ENCODE results near the gene ACTN1.

Gene ACTN1

GRCh38 chr14:68969278-68970033 lies 9.6 kb downstream of the ACTN1 start:
- no peak for DNase-seq (ENCODE audit: low spot score)

GRCh38 chr14:68968721-68969120 lies 10.4 kb downstream of the ACTN1 start:
- DNase-seq (ENCODE audit: low spot score) = no peak

- DNase-seq (ENCODE audit: low spot score) = no peak
Measured at GRCh38 chr14:68968051-68968450, 11.1 kb downstream of the ACTN1 start.

- DNase-seq (ENCODE audit: low spot score) = no peak
Measured at GRCh38 chr14:68967459-68967940, 11.6 kb downstream of the ACTN1 start.

- no peak for DNase-seq (ENCODE audit: low spot score)
Measured at GRCh38 chr14:68966872-68967301, 12.2 kb downstream of the ACTN1 start.

GRCh38 chr14:68965261-68965761 lies 13.8 kb downstream of the ACTN1 start:
- no peak for DNase-seq (ENCODE audit: low spot score)

GRCh38 chr14:68964300-68965093 lies 14.6 kb downstream of the ACTN1 start:
- no peak for DNase-seq (ENCODE audit: low spot score)

GRCh38 chr14:68962681-68963080 lies 16.4 kb downstream of the ACTN1 start:
- DNase-seq (ENCODE audit: low spot score) = no peak

- DNase-seq (ENCODE audit: low spot score) = no peak
Measured at GRCh38 chr14:68961781-68962584, 17.1 kb downstream of the ACTN1 start.

- DNase-seq (ENCODE audit: low spot score) = no peak
Measured at GRCh38 chr14:68961361-68961760, 17.7 kb downstream of the ACTN1 start.

- DNase-seq (ENCODE audit: low spot score) = no peak
Measured at GRCh38 chr14:68960123-68960522, 19.0 kb downstream of the ACTN1 start.

- no peak for DNase-seq (ENCODE audit: low spot score)
Measured at GRCh38 chr14:68959035-68959434, 20.1 kb downstream of the ACTN1 start.

GRCh38 chr14:68958553-68958952 lies 20.5 kb downstream of the ACTN1 start:
- no peak for DNase-seq (ENCODE audit: low spot score)

GRCh38 chr14:68957775-68958174 lies 21.3 kb downstream of the ACTN1 start:
- no peak for DNase-seq (ENCODE audit: low spot score)

- DNase-seq (ENCODE audit: low spot score) = no peak
Measured at GRCh38 chr14:68956724-68957123, 22.4 kb downstream of the ACTN1 start.

GRCh38 chr14:68955851-68956179 lies 23.3 kb downstream of the ACTN1 start:
- DNase-seq (ENCODE audit: low spot score) = no peak

GRCh38 chr14:68955164-68955850 lies 23.8 kb downstream of the ACTN1 start:
- DNase-seq (ENCODE audit: low spot score) = no peak

- DNase-seq (ENCODE audit: low spot score) = no peak
Measured at GRCh38 chr14:68953196-68953555, 25.9 kb downstream of the ACTN1 start.

GRCh38 chr14:68952531-68953195 lies 26.4 kb downstream of the ACTN1 start:
- DNase-seq (ENCODE audit: low spot score) = no peak

- no peak for DNase-seq (ENCODE audit: low spot score)
Measured at GRCh38 chr14:68951800-68952530, 27.1 kb downstream of the ACTN1 start.
